Endodermal cell (in vitro differentiated cells): ENCODE results near the gene LPGAT1. TPM values are rescaled to one million over a fixed set of nuclear protein-coding genes. Genes with fewer than 3 reads are reported as not detected.
A peak's percentile ranks its signal among the peaks of the same experiment; 100 is the strongest.

Experiments used
- DNase-seq: peaks from one replicate; pipeline ENCODE4 v3.0.0-alpha.2; 2017
- H3K27ac ChIP-seq: 2 replicates; pipeline ENCODE4 v1.5.1; 2013; ENCODE audit warnings: mild to moderate bottlenecking, low read depth, low read length, moderate library complexity
- H3K27me3 ChIP-seq: 2 replicates; pipeline ENCODE4 v1.6.1; 2013; ENCODE audit warnings: mild to moderate bottlenecking, low read length, moderate library complexity; ENCODE audit not compliant: insufficient read depth, control insufficient read depth, poor library complexity, severe bottlenecking
- H3K36me3 ChIP-seq: 2 replicates; pipeline ENCODE4 v1.7.0; 2013; ENCODE audit warnings: mild to moderate bottlenecking, low read length, moderate library complexity; ENCODE audit not compliant: control insufficient read depth, insufficient read depth
- H3K4me1 ChIP-seq: one replicate; pipeline ENCODE4 v1.7.0; 2013; ENCODE audit warnings: low read length; ENCODE audit not compliant: control insufficient read depth, insufficient read depth
- H3K4me3 ChIP-seq: 2 replicates; pipeline ENCODE4 v1.5.1; 2013; ENCODE audit warnings: mild to moderate bottlenecking, low read length, moderate library complexity
- H3K9ac ChIP-seq: 2 replicates; pipeline ENCODE4 v1.6.1; 2013; ENCODE audit warnings: mild to moderate bottlenecking, low read length, moderate library complexity; ENCODE audit not compliant: poor library complexity, severe bottlenecking; ENCODE audit errors: extremely low read depth
- H3K9me3 ChIP-seq: 2 replicates; pipeline ENCODE4 v1.6.1; 2013; ENCODE audit warnings: mild to moderate bottlenecking, low read length, moderate library complexity; ENCODE audit not compliant: control insufficient read depth
- H3K27ac Mint-ChIP-seq: 2 replicates; pipeline ENCODE4 v1.8.0; 2020; ENCODE audit warnings: mixed read lengths
- H3K27me3 Mint-ChIP-seq: 2 replicates; pipeline ENCODE4 v1.8.0; 2021; ENCODE audit warnings: mild to moderate bottlenecking, mixed read lengths; ENCODE audit not compliant: insufficient read depth
- H3K36me3 Mint-ChIP-seq: 2 replicates; pipeline ENCODE4 v1.8.0; 2020; ENCODE audit warnings: low read depth, mixed read lengths
- H3K4me1 Mint-ChIP-seq: 2 replicates; pipeline ENCODE4 v1.8.0; 2020; ENCODE audit warnings: mixed read lengths
- H3K4me3 Mint-ChIP-seq: 2 replicates; pipeline ENCODE4 v1.8.0; 2020; ENCODE audit warnings: mild to moderate bottlenecking, moderate library complexity, mixed read lengths
- H3K9me3 Mint-ChIP-seq: 2 replicates; pipeline ENCODE4 v1.8.0; 2020; ENCODE audit warnings: mild to moderate bottlenecking, mixed read lengths
- CTCF ChIP-seq: fragments of 200-600 bp; sonication (generic); conservative IDR thresholded peaks from 2 replicates; pipeline ENCODE4 v1.5.0; 2021; ENCODE audit warnings: antibody characterized with exemption, mild to moderate bottlenecking
- WGBS, 2 experiments: methylation state at CpG; one replicate each; pipeline versions ENCODE4 v1.1.5 to v1.1.7; 2013; ENCODE audit warnings: missing lambda C conversion rate in 2 of 2, mixed read lengths in 1 of 2; ENCODE audit not compliant: insufficient coverage in 1 of 2, insufficient read length in 1 of 2; 5-methylcytosine and 5-hydroxymethylcytosine counted together
- total RNA-seq, 2 donors: library from RNA; stranded (reverse); fragmentation: NEBNext Ultra II Directional in 1 of 2; extraction: Animal tissue kit (Norgen Biotek cat#: 25700) in 1 of 2; gene quantifications; 2 replicates in 1 of 2; 3 replicates in 1 of 2; pipeline ENCODE4 v1.2.1, GENCODE V29; 2021

The LPGAT1 gene
- total RNA-seq, 2 donors from 2014 or later: 57.0 to 66.9 TPM

- Mint-ChIP-seq H3K36me3 (no peaks in the 10 kb centered on the region), H3K4me1 (peaks cover 3% of the 10 kb centered on the region), H3K27ac (no peak overlapping the region), H3K9me3 (no peaks in the 10 kb centered on the region), H3K27me3 (no peaks in the 10 kb centered on the region), H3K4me3 (no peak overlapping the region)
- H3K4me1 ChIP-seq: no peaks in the 10 kb centered on the region
- WGBS, 2 experiments: 94% methylated on average over 2 of the region's 2 CpGs; no CpG with 5 or more reads in 1 of the 2 experiments
- no peak overlapping the region for H3K27ac ChIP-seq
- TF ChIP-seq CTCF: no peak
- peaks cover 9% of the 10 kb centered on the region for H3K9me3 ChIP-seq
- H3K4me3 ChIP-seq: no peak overlapping the region
- H3K9ac ChIP-seq: no peak overlapping the region
- no peaks in the 10 kb centered on the region for H3K27me3 ChIP-seq
- no peaks in the 10 kb centered on the region for H3K36me3 ChIP-seq
- DNase-seq: peak; percentile 24
Measured at GRCh38 chr1:211715971-211716370, 114.6 kb downstream of the LPGAT1 start.

GRCh38 chr1:211714154-211714553, 116.4 kb downstream of the LPGAT1 start:
- no peak for TF ChIP-seq CTCF
- H3K27me3 ChIP-seq: no peaks in the 10 kb centered on the region
- no peaks in the 10 kb centered on the region for H3K36me3 Mint-ChIP-seq

GRCh38 chr1:211713231-211713630, 117.3 kb downstream of the LPGAT1 start:
- Mint-ChIP-seq H3K4me1 (peaks cover 3% of the 10 kb centered on the region), H3K27ac (no peak overlapping the region), H3K27me3 (no peaks in the 10 kb centered on the region), H3K4me3 (no peak overlapping the region), H3K9me3 (no peaks in the 10 kb centered on the region), H3K36me3 (no peaks in the 10 kb centered on the region)
- H3K27ac ChIP-seq: no peak overlapping the region
- no peak for TF ChIP-seq CTCF
- no peaks in the 10 kb centered on the region for H3K36me3 ChIP-seq
- H3K4me1 ChIP-seq: no peaks in the 10 kb centered on the region
- 94% methylated on average over 10 of the region's 10 CpGs for WGBS, 2 experiments
- H3K4me3 ChIP-seq: no peak overlapping the region
- DNase-seq: peak; percentile 23
- no peaks in the 10 kb centered on the region for H3K27me3 ChIP-seq
- no peak overlapping the region for H3K9ac ChIP-seq
- H3K9me3 ChIP-seq: no peaks in the 10 kb centered on the region

More at GRCh38 chr1:211714154-211714553, 116.4 kb downstream of the LPGAT1 start:
- no peaks in the 10 kb centered on the region for H3K27me3 Mint-ChIP-seq
- Histone ChIP-seq H3K4me3 (no peak overlapping the region), H3K9me3 (no peaks in the 10 kb centered on the region), H3K36me3 (no peaks in the 10 kb centered on the region), H3K27ac (no peak overlapping the region), H3K9ac (no peak overlapping the region), H3K4me1 (no peaks in the 10 kb centered on the region)
- no peak overlapping the region for H3K27ac Mint-ChIP-seq
- H3K4me3 Mint-ChIP-seq: no peak overlapping the region
- DNase-seq: no peak
- H3K4me1 Mint-ChIP-seq: peaks cover 3% of the 10 kb centered on the region
- H3K9me3 Mint-ChIP-seq: no peaks in the 10 kb centered on the region
- WGBS, 2 experiments: 93 to 99% methylated on average over 2 to 5 of the region's 5 CpGs
